ENCODE results near the gene GSTO1.
"Not testable (repeated sequence)": the region's sequence is repeated elsewhere in the genome, so short reads cannot be mapped to it uniquely, and the experiment has no call there.

The GSTO1 gene

GRCh38 chr10:104254493-104255310, at the start of gene GSTO1:
Gene GSTO1 (plus strand): TSS chr10:104254892. CDS start chr10:104254929, 37 bp downstream.
- DNase-seq = peak; percentile 68

DNA sequence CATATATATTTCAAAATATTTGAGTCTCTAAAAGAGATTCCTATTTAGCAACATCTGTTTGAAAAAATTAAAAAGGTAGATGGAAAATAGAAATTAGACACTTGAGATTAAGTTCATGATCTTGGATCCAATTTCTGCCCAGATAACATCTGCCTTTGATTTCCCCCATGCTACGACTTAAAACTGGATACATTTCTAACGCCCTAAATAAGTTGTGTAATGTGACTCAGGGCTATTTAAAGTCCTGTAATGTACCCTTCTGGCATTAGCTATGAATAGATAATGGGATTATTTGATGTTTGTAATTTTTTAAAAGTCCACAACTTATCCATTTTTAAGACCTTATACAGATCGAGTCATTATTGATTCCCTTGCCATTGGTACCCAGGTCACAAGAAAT, 46.0 kb upstream of the GSTO1 start:
- DNase-seq = no peak

- DNase-seq = peak; percentile 75
Observed at GRCh38 chr10:104209575-104210198, 45.0 kb upstream of the GSTO1 start.

DNA sequence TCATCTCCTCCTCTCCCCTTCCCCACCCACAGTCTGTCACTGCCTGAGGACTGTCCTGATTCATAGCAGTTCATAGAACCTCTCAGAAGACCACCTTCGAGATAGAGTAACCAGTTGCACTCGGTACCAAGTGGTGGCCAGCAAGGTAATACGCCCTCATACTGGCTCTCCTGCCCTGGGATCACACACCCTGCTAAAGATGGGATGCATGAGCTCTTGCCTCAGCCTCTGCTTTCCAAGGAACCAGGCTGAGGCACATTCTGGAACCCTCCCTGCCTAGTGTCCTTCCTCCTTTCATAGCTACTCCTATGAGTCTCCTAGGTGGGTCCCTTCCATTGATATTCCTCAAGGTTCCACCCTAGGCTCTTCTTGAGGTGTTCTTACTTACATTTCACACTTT, 38.1 kb upstream of the GSTO1 start:
- DNase-seq = no peak

- no peak for DNase-seq
Observed at GRCh38 chr10:104218751-104219150, 35.9 kb upstream of the GSTO1 start.

GRCh38 chr10:104220522-104220921, 34.2 kb upstream of the GSTO1 start:
- no peak for DNase-seq

GRCh38 chr10:104223304-104223703, 31.4 kb upstream of the GSTO1 start:
- no peak for DNase-seq

GRCh38 chr10:104230490-104230889, 24.2 kb upstream of the GSTO1 start:
- DNase-seq = no peak

DNA sequence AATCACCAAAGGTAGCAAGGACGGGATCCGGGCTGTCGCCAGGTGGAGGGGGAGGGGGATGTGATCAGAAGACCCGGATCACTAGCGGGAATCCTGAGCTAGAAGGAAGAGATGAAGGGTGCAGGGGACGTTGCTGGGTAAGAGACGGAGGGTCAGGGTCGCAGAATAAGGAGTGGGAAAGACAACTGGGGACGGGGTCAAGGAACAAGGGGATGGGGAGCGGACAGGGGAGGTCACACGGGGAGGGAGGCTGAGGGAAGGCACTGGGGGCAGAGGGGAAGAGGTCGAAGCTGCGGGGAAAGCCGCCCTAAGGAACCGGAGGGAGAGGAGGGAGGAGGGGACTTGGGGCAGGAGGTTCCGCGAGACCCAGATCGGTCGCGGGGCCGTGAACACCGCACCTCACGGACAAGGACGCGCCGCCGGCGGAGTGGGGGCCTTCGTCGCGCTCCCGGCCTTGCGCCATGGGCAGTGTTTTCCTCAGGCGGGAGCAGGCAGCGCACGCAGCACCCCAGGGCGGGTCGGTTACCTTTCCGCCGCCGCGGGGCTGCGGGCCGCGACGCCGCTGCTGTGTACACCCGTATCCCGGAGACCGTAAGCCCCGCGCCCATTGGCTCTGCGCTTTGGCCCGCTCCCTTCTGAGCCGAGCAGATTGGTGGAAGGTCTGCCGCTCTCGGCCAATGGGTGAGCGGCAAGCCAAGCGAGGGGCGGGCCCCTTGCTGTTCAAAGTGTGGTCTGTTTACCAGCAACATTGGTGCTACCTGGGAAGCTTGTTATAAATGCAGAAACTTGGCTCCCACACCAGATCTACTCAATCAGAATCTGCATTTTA, 22.7 kb upstream of the GSTO1 start, which contains the start of gene CFAP43:
CFAP43 (minus strand) TSS at position 581 of the 829 bp plus-strand sequence; CDS start at position 463, 118 bp downstream.
- DNase-seq = peak; percentile 97

- DNase-seq = no peak
Observed at GRCh38 chr10:104232613-104233102, 22.0 kb upstream of the GSTO1 start.

- DNase-seq = no peak
Observed at GRCh38 chr10:104233817-104234216, 20.9 kb upstream of the GSTO1 start.

GRCh38 chr10:104234934-104235333, 19.8 kb upstream of the GSTO1 start:
- DNase-seq = no peak

DNA sequence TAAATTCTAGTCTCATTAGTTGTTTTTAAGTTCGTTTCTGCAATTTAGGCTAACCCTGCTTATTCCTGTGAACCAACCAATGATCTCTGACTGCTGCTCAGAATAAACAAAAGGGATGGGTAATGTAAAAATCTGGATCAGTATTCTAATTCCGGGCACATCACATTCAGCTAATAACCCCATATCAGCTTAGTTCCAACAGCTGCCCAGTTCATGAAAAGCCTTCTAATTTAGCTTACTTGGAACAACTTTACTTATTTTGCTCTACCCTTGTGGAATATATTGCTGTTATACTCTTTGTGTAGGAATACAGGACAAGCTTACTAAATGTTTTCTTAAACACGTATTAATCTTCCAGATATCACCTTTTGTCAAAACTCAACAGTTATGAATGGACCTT, 18.9 kb upstream of the GSTO1 start:
- DNase-seq = no peak

DNA sequence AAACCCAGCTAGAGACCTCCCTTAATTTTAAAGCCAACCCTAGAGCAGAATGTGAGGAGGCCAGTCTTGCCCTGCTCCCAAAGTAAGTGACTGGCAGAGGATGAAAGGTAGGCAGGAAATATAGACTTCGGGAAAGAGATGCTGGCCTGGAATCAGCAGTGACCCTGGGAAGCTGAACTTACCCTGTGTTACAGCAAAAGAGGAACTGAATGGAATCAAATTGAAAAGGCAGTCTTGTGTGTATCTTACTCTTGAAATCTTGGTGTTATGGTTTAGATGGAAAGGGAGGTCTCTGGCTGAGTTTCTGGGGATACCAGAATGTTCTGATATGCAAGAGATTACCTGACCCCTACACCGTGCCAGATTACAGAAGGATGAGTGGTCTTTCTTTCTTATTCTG, 14.6 kb upstream of the GSTO1 start:
- DNase-seq = no peak

- no peak for DNase-seq
Observed at GRCh38 chr10:104242545-104242944, 12.1 kb upstream of the GSTO1 start.

GRCh38 chr10:104243009-104243408, 11.7 kb upstream of the GSTO1 start:
- DNase-seq = not testable (repeated sequence)

GRCh38 chr10:104243512-104243911, 11.2 kb upstream of the GSTO1 start:
- DNase-seq = no peak

- DNase-seq = no peak
Observed at GRCh38 chr10:104245066-104245632, 9.5 kb upstream of the GSTO1 start.

DNA sequence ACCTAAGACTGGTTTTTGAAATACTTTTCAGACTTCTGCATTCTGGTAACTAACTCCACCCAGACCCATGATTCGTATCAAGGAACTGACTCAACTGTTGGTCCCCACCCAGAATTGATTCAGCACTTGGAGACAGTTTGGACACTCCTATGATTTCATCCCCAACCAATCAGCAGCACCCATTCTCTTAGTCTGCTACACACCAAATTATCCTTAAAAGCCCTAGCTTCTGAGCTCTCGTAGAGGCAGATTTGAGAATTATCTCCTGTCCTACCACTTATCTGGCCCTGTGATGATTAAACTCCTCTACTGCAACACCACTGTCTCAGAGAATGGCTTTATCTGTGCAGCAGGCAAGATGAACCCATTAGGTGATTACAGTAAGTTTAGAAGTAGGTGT, 7.7 kb upstream of the GSTO1 start:
- no peak for DNase-seq

GRCh38 chr10:104247513-104248146, 7.1 kb upstream of the GSTO1 start:
- DNase-seq = no peak

DNA sequence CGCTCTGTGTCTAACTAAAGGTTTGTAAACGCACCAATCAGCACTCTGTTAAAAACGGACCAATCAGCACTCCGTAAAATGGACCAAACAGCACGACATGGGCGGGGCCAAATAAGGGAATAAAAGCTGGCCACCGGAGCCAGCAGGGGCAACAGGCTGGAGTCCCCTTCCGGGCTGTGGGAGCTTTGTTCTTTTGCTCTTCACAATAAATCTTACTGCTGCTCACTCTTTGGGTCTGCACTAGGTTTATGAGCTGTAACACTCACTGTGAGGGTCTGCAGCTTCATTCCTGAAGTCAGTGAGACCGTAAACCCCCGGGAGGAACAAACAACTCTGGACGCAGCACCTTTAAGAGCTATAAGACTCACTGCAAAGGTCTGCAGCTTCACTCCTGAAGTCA, 5.8 kb upstream of the GSTO1 start:
- not testable (repeated sequence) for DNase-seq

GRCh38 chr10:104250371-104250770, 4.3 kb upstream of the GSTO1 start:
- DNase-seq = peak; percentile 70
